ENCODE results near the gene PDZK1. TPM values are rescaled to one million over a fixed set of nuclear protein-coding genes. Genes with fewer than 3 reads are reported as not detected.

The PDZK1 gene
- total and polyA plus RNA-seq, 2 of the 8 experiments (the other 6 are each of a cell fraction or from before 2014, with no cell fraction given), result 0.17 TPM; not detected in 1

DNA sequence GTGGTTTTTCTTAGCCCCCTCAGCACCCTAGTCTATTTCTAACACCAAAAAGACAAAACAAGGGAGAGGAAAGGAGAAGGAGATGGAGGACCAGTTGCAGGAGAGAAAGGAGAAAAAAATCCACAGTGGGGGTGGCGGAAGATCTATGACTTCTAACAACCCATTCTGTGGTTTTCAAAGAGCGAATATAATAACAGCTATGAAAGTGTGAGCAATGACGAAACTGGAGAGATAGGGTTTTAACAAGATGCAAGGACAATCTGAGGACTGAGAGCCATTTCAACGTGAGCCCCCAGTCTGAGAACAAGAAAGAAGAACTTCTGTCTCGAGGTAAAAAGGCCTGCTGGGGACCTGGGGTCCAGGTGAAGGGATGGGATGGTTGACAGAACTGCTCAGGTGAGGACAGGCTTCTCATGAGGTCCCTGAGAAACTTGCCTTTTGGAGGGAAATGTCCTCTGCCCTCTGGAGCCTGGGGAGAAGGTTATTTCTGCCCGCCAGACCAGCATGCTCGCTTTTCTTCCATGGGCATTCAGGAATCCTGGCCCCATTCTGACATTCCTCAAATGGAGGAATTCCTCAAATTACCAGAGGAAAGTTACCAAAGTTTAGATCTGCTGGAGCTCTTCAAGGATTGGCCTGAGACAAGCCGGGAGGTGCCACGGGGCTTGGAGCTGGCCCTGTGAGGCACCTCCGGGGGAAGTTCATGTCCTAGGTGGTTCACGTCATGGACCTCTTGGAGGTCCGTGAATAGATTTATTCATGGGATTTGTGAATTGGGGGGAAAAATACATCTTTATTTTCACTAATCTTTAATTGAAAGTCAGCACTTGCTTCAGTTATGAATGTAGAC is 12.3 kb upstream of the PDZK1 start, which contains the start of gene CD160:
CD160 (plus strand) TSS at position 270 of the 850 bp plus-strand sequence. CDS start 8,829 bp downstream, outside the sequence.
- H2BK20ac ChIP-seq (ENCODE audit: low read length), result no peak within 1 kb of the TSS

More for the DNA sequence above, 12.3 kb upstream of the PDZK1 start, which contains the start of gene CD160:
- Histone ChIP-seq H3K23ac (ENCODE audit: insufficient read length) (no peak within 1 kb of the TSS), H4K20me1 (replicated peaks in 1 of 2; ENCODE audit: control insufficient read depth in 1 of 2, insufficient read depth in 2 of 2, low read length in 2 of 2) (no peaks in the 10 kb centered on the region), H3K4me2 (ENCODE audit: insufficient read depth in 1 of 2, low read depth in 2 of 2, low read length in 2 of 2) (peak within 1 kb of the TSS in 1 of 2 experiments; percentile 12; a peak in 1 of 4 replicates), H3K14ac (ENCODE audit: insufficient read length) (no peak within 1 kb of the TSS), H4K8ac (ENCODE audit: extremely low read depth, insufficient read depth, low read length) (no peak within 1 kb of the TSS), H4K5ac (ENCODE audit: insufficient read length, low read depth, low read length) (no peak within 1 kb of the TSS), H3K9ac (replicated peaks in 1 of 4; ENCODE audit: extremely low read depth in 1 of 4, low read depth in 3 of 4, low read length in 3 of 4) (no peak within 1 kb of the TSS), H3K9me3 (ENCODE audit: insufficient read depth in 2 of 2, low read depth in 1 of 2, low read length in 1 of 2) (no peaks in the 10 kb centered on the region), H2BK5ac (ENCODE audit: low read depth, low read length) (no peak within 1 kb of the TSS), H2BK15ac (ENCODE audit: low read length) (no peak within 1 kb of the TSS), H3K4ac (replicated peaks; ENCODE audit: insufficient read length, low read depth, low read length) (no peak within 1 kb of the TSS), H2BK12ac (ENCODE audit: low read depth, low read length) (no peak within 1 kb of the TSS), H3K18ac (ENCODE audit: extremely low read depth, low read length) (no peak within 1 kb of the TSS), H3K36me3 (ENCODE audit: control insufficient read depth in 2 of 4, insufficient read depth in 4 of 4, low read length in 3 of 4) (no peaks in the 10 kb centered on the region), H2BK120ac (replicated peaks; ENCODE audit: low read depth, low read length) (no peak within 1 kb of the TSS), H2AK5ac (ENCODE audit: low read depth, low read length) (no peak within 1 kb of the TSS), H2AFZ (ENCODE audit: low read length) (no peak within 1 kb of the TSS), H3K23me2 (ENCODE audit: low read depth, low read length) (peaks cover 2% of the 10 kb centered on the region; the same call in 1 of the 2 replicates), H3K4me1 (replicated peaks in 1 of 4; ENCODE audit: control insufficient read depth in 3 of 4, insufficient read depth in 4 of 4, low read length in 3 of 4) (no peaks in the 10 kb centered on the region; a peak in 2 of 7 replicates), H3K4me3 (ENCODE audit: extremely low read depth in 1 of 4, insufficient read depth in 2 of 4, low read depth in 3 of 4, low read length in 4 of 4) (no peak within 1 kb of the TSS), H3K56ac (replicated peaks; ENCODE audit: insufficient read length, low read depth, low read length) (no peak within 1 kb of the TSS), H3K79me2 (ENCODE audit: control insufficient read depth in 1 of 2, insufficient read depth in 2 of 2, low read length in 2 of 2) (no peaks in the 10 kb centered on the region), H3K79me1 (ENCODE audit: low read depth, low read length) (no peaks in the 10 kb centered on the region), H3K27ac (ENCODE audit: low read depth, low read length) (no peak within 1 kb of the TSS), H4K91ac (replicated peaks; ENCODE audit: insufficient read length, low read length) (no peak within 1 kb of the TSS), H3K27me3 (replicated peaks in 1 of 4; ENCODE audit: control insufficient read depth in 3 of 4, extremely low read depth in 1 of 4, insufficient read depth in 3 of 4, low read length in 3 of 4) (peaks cover 0 to 7% (median 7%) of the 10 kb centered on the region in 4 experiments; a peak in 5 of 7 replicates)
- 96% methylated on average over 12 of the region's 12 CpGs; no CpG with 5 or more reads in 1 of the 2 experiments for WGBS, 2 experiments (ENCODE audit: extremely low coverage in 1 of 2, insufficient coverage in 1 of 2, insufficient read length in 1 of 2, insufficient replicate concordance in 2 of 2, low coverage in 1 of 2, low lambda C conversion rate in 2 of 2, missing lambda C conversion rate in 1 of 2)
- TF ChIP-seq, protein P1, sequence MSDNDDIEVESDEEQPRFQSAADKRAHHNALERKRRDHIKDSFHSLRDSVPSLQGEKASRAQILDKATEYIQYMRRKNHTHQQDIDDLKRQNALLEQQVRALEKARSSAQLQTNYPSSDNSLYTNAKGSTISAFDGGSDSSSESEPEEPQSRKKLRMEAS (IDR thresholded peaks at IDR 0.05), result no peak
- TF ChIP-seq BACH1 (IDR thresholded peaks at IDR 0.05; ENCODE audit: low read length) (no peak), HDAC2 (IDR thresholded peaks at IDR 0.05; ENCODE audit: borderline replicate concordance in 1 of 2, low read depth in 2 of 2, low read length in 2 of 2) (no peak), SIN3A (conservative IDR thresholded peaks at IDR 0.05 in 1 of 2, IDR thresholded peaks at IDR 0.05 in 1 of 2; ENCODE audit: low read depth in 1 of 2, low read length in 2 of 2) (no peak), KDM4A (IDR thresholded peaks at IDR 0.05; ENCODE audit: low read depth, low read length, severe bottlenecking) (no peak), EP300 (IDR thresholded peaks at IDR 0.05; ENCODE audit: borderline replicate concordance in 1 of 2, low read depth in 2 of 2, low read length in 2 of 2) (no peak)
- CTCF ChIA-PET (ENCODE audit: partially characterized antibody), result interaction anchor here (1.2 to 2.6 kb wide), 3 partner anchors 10 to 28 kb away, joined by 6 to 20 read pairs (median 12); no protein-coding TSS in a partner anchor
- no peak for DNase-seq (ENCODE audit: low read depth in 1 of 2, low spot score in 2 of 2)
- no peak for FAIRE-seq
- POLR2A ChIA-PET (ENCODE audit: partially characterized antibody), result interaction anchor here (1.6 kb wide), 1 partner anchor 105 kb away, joined by 3 read pairs; the partner anchor contains the start of genes POLR3C and RNF115
